Activated CD8-positive, alpha-beta T cell treated with anti-CD3 and anti-CD28 coated beads for 36 hours (primary cell): ENCODE measurements around the gene TPSG1. TPM values are rescaled to one million over a fixed set of nuclear protein-coding genes. Genes with fewer than 3 reads are reported as not detected.

Experiments used
- ATAC-seq: fragments of 200-7000 bp; cut with Tn5 transposase; one replicate; pipeline ENCODE4 v1.10.0; 2021; ENCODE audit warnings: mild to moderate bottlenecking, moderate library complexity
- CTCF ChIA-PET: fragments of 350-600 bp; sonication (Branson Sonifier 250); formaldehyde crosslinking; loops from one replicate; lab custom pipeline; 2021; ENCODE audit warnings: antibody characterized with exemption; lab: Charles Lee
- POLR2A ChIA-PET: fragments of 350-600 bp; sonication (Branson Sonifier 250); formaldehyde crosslinking; loops from one replicate; lab custom pipeline; 2021; ENCODE audit warnings: antibody characterized with exemption; lab: Charles Lee
- DNase-seq: peaks from one replicate; pipeline ENCODE4 v3.0.0-alpha.2; 2020
- H3K27ac Mint-ChIP-seq: one replicate; pipeline ENCODE4 v1.8.0; 2021; ENCODE audit warnings: mild to moderate bottlenecking, mixed read lengths
- H3K27me3 Mint-ChIP-seq: one replicate; pipeline ENCODE4 v1.8.0; 2021; ENCODE audit warnings: mixed read lengths
- H3K36me3 Mint-ChIP-seq: one replicate; pipeline ENCODE4 v1.8.0; 2021; ENCODE audit warnings: low read depth, mixed read lengths
- H3K4me1 Mint-ChIP-seq: one replicate; pipeline ENCODE4 v1.8.0; 2021; ENCODE audit warnings: low read depth, mixed read lengths
- H3K4me3 Mint-ChIP-seq: one replicate; pipeline ENCODE4 v1.8.0; 2021; ENCODE audit warnings: mild to moderate bottlenecking, moderate library complexity, mixed read lengths
- H3K9me3 Mint-ChIP-seq: one replicate; pipeline ENCODE4 v1.8.0; 2021; ENCODE audit warnings: mixed read lengths
- intact Hi-C: fragments of 100-400 bp; cut with micrococcal nuclease; formaldehyde crosslinking; loops from one replicate; pipeline ENCODE4 v1.10.0; 2022
- total RNA-seq, 2 experiments: library from RNA; stranded (reverse); gene quantifications; one replicate each; pipeline ENCODE4 v1.2.3, GENCODE V29; 2021
- TF ChIP-seq, protein P1 (sequence below): fragments of 200-600 bp; IDR thresholded peaks from one replicate; pipeline ENCODE4 v1.8.0; 2022; ENCODE audit warnings: antibody characterized with exemption, mild to moderate bottlenecking

TPSG1 gene
- total RNA-seq, 2 experiments from 2014 or later = not detected

- DNase-seq = no peak
- POLR2A ChIA-PET = no interaction called here
- Mint-ChIP-seq H3K4me3 (no peak overlapping the region), H3K27ac (no peak overlapping the region), H3K36me3 (no peaks in the 10 kb centered on the region), H3K4me1 (no peaks in the 10 kb centered on the region), H3K9me3 (no peaks in the 10 kb centered on the region), H3K27me3 (no peaks in the 10 kb centered on the region)
- no peak for ATAC-seq
- TF ChIP-seq, protein P1, sequence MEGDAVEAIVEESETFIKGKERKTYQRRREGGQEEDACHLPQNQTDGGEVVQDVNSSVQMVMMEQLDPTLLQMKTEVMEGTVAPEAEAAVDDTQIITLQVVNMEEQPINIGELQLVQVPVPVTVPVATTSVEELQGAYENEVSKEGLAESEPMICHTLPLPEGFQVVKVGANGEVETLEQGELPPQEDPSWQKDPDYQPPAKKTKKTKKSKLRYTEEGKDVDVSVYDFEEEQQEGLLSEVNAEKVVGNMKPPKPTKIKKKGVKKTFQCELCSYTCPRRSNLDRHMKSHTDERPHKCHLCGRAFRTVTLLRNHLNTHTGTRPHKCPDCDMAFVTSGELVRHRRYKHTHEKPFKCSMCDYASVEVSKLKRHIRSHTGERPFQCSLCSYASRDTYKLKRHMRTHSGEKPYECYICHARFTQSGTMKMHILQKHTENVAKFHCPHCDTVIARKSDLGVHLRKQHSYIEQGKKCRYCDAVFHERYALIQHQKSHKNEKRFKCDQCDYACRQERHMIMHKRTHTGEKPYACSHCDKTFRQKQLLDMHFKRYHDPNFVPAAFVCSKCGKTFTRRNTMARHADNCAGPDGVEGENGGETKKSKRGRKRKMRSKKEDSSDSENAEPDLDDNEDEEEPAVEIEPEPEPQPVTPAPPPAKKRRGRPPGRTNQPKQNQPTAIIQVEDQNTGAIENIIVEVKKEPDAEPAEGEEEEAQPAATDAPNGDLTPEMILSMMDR = no peak
- CTCF ChIA-PET = no interaction called here
- intact Hi-C loops = no loop called here
Observed at GRCh38 chr16:1174477-1175357, 50.4 kb downstream of the TPSG1 start.

- ChIA-PET CTCF (no interaction called here), POLR2A (no interaction called here)
- H3K27me3 Mint-ChIP-seq = no peaks in the 10 kb centered on the region
- no peak overlapping the region for H3K27ac Mint-ChIP-seq
- no peaks in the 10 kb centered on the region for H3K36me3 Mint-ChIP-seq
- ATAC-seq = no peak
- H3K4me3 Mint-ChIP-seq = no peak overlapping the region
- no peaks in the 10 kb centered on the region for H3K4me1 Mint-ChIP-seq
- no peak for DNase-seq
- intact Hi-C loops = no loop called here
- H3K9me3 Mint-ChIP-seq = no peaks in the 10 kb centered on the region
- TF ChIP-seq, protein P1 = no peak
Observed at GRCh38 chr16:1173788-1174451, 51.1 kb downstream of the TPSG1 start.

DNA sequence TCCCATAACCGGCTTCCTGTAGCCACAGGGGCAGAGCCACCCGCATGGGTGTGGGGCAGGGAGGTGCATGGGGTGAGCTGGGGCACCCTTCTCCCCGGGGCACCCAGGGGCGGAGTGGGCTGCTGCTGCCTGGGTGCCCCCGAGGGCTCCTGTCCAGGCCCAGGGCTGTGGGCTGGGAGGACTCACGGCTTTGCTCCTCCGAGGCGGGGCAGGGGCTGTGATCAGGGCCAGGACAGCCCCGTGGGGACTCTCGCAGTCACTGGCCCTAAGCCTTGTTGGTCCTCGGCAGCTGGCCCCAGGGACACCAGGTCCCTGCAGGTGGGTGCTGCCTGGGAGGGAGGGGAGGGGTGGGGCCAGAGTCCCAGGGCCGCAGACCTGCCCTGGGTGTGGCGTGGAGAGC, 52.4 kb downstream of the TPSG1 start:
- Mint-ChIP-seq H3K9me3 (no peaks in the 10 kb centered on the region), H3K27me3 (no peaks in the 10 kb centered on the region), H3K36me3 (no peaks in the 10 kb centered on the region), H3K4me3 (no peak overlapping the region), H3K4me1 (no peaks in the 10 kb centered on the region), H3K27ac (no peak overlapping the region)
- ATAC-seq (no peak), DNase-seq (no peak)
- CTCF ChIA-PET = no interaction called here
- POLR2A ChIA-PET = interaction anchor here (0.9 kb wide), 1 partner anchor 9 kb away, joined by 3 read pairs; no protein-coding TSS in a partner anchor
- intact Hi-C loops = no loop called here
- TF ChIP-seq, protein P1 = no peak

DNA sequence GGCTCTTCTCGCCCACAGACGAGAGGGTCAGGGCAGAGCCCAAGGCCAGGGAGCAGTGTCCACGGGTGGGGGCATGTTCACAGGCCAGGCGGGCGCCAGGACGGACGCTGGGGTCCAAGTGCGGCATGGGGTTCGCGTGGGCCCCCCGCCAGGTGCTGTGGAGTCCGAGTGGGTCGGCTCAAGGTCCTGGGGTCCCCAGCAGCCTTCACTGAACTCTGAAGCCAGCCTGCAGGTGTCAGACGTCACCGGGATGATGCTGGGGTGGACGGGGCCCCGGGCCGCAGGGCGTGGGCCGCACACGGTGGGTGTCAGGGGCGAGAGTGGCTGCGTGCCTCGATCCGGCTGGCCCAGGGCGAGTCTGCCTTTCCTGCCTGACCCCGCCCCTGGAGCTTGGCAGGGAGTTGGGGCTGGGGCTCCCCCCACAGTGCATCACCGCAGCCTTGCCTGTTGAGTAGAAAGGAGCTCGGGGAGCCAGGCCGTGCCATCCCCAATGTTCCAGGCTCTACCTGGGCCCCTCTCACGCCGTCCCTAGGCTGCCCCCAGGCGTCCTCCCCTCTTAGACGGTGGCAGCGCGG, 53.1 kb downstream of the TPSG1 start:
- H3K4me3 Mint-ChIP-seq = no peak overlapping the region
- ChIA-PET CTCF (no interaction called here), POLR2A (no interaction called here)
- DNase-seq (no peak), ATAC-seq (no peak)
- intact Hi-C loops = no loop called here
- H3K27ac Mint-ChIP-seq = no peak overlapping the region
- no peaks in the 10 kb centered on the region for H3K36me3 Mint-ChIP-seq
- no peaks in the 10 kb centered on the region for H3K4me1 Mint-ChIP-seq
- no peaks in the 10 kb centered on the region for H3K9me3 Mint-ChIP-seq
- H3K27me3 Mint-ChIP-seq = no peaks in the 10 kb centered on the region
- TF ChIP-seq, protein P1 = no peak

Other genes starting within 250 kb of the TPSG1 start
- 1 to 10 TPM; 1.6 to 2.1 TPM for gene SOX8, start 243.5 kb downstream of the TPSG1 start, total RNA-seq
- gene SSTR5, start 152.5 kb downstream of the TPSG1 start, total RNA-seq = not detected
- not detected for gene C1QTNF8, start 129.0 kb downstream of the TPSG1 start, total RNA-seq
- gene CACNA1H, start 72.2 kb downstream of the TPSG1 start, total RNA-seq = under 1 TPM; 0.27 to 0.34 TPM
- not detected for gene TPSB2, start 4.9 kb upstream of the TPSG1 start, total RNA-seq
- gene TPSAB1, start 15.4 kb upstream of the TPSG1 start, total RNA-seq = not detected
- gene TPSD1, start 30.8 kb upstream of the TPSG1 start, total RNA-seq = not detected
- gene UBE2I, start 84.4 kb upstream of the TPSG1 start, total RNA-seq = 100 to 1,000 TPM; 245 to 254 TPM
- under 1 TPM; 0.27 to 0.68 TPM for gene BAIAP3, start 108.4 kb upstream of the TPSG1 start, total RNA-seq
- 10 to 100 TPM; 54.7 to 57.4 TPM for gene TSR3, start 126.6 kb upstream of the TPSG1 start, total RNA-seq
- 10 to 100 TPM; 17.3 to 19.2 TPM for gene GNPTG, start 126.7 kb upstream of the TPSG1 start, total RNA-seq
- gene UNKL, start 189.4 kb upstream of the TPSG1 start, total RNA-seq = 10 to 100 TPM; 32.4 to 38.1 TPM
- gene UQCC4, start 195.5 kb upstream of the TPSG1 start, total RNA-seq = 10 to 100 TPM; 16.4 to 17.8 TPM
- gene PERCC1, start 205.8 kb upstream of the TPSG1 start, total RNA-seq = under 1 TPM in 1 of 2 experiments, not detected in 1; 0.29 TPM
- 1 to 10 TPM; 1.3 to 1.4 TPM for gene CCDC154, start 219.3 kb upstream of the TPSG1 start, total RNA-seq
- gene CLCN7, start 249.8 kb upstream of the TPSG1 start, total RNA-seq = 10 to 100 TPM; 35.5 to 36.8 TPM